ENCODE measurements around the gene GPC5. TPM values are rescaled to one million over a fixed set of nuclear protein-coding genes. Genes with fewer than 3 reads are reported as not detected.

The GPC5 gene
- total RNA-seq, 2 donors from 2014 or later = 0.22 to 0.51 TPM

- Histone ChIP-seq H3K9ac (ENCODE audit: extremely low read depth, low read length, poor library complexity, severe bottlenecking) (no peak overlapping the region), H3K9me3 (ENCODE audit: control insufficient read depth, low read length) (no peaks in the 10 kb centered on the region), H3K4me3 (ENCODE audit: low read length) (no peak overlapping the region), H3K27me3 (ENCODE audit: control insufficient read depth, insufficient read depth, low read length, poor library complexity, severe bottlenecking) (no peaks in the 10 kb centered on the region), H3K36me3 (ENCODE audit: control insufficient read depth, insufficient read depth, low read length) (no peaks in the 10 kb centered on the region), H3K27ac (ENCODE audit: low read depth, low read length) (no peak overlapping the region), H3K4me1 (ENCODE audit: control insufficient read depth, insufficient read depth, low read length) (no peaks in the 10 kb centered on the region)
- H3K27me3 Mint-ChIP-seq (ENCODE audit: insufficient read depth) = no peaks in the 10 kb centered on the region
- no peaks in the 10 kb centered on the region for H3K9me3 Mint-ChIP-seq
- no peak for DNase-seq
- no peak overlapping the region for H3K27ac Mint-ChIP-seq
- H3K4me3 Mint-ChIP-seq = no peak overlapping the region
- H3K4me1 Mint-ChIP-seq = no peaks in the 10 kb centered on the region
- no peaks in the 10 kb centered on the region for H3K36me3 Mint-ChIP-seq (ENCODE audit: low read depth)
- WGBS, 2 experiments (ENCODE audit: insufficient coverage in 1 of 2, insufficient read length in 1 of 2) = 80% methylated on average over 1 of the region's 1 CpG; no CpG with 5 or more reads in 1 of the 2 experiments
- no peak for TF ChIP-seq CTCF (conservative IDR thresholded peaks at IDR 0.05)
These were observed 921.9 kb downstream of the GPC5 start for GRCh38 chr13:92320323-92320722.

- TF ChIP-seq CTCF (conservative IDR thresholded peaks at IDR 0.05) = no peak
- no peaks in the 10 kb centered on the region for H3K4me1 ChIP-seq (ENCODE audit: control insufficient read depth, insufficient read depth, low read length)
- H3K36me3 ChIP-seq (ENCODE audit: control insufficient read depth, insufficient read depth, low read length) = no peaks in the 10 kb centered on the region
- H3K9ac ChIP-seq (ENCODE audit: extremely low read depth, low read length, poor library complexity, severe bottlenecking) = no peak overlapping the region
- no peaks in the 10 kb centered on the region for H3K9me3 ChIP-seq (ENCODE audit: control insufficient read depth, low read length)
- Mint-ChIP-seq H3K27ac (no peak overlapping the region), H3K4me3 (no peak overlapping the region), H3K4me1 (no peaks in the 10 kb centered on the region), H3K9me3 (no peaks in the 10 kb centered on the region), H3K36me3 (ENCODE audit: low read depth) (no peaks in the 10 kb centered on the region), H3K27me3 (ENCODE audit: insufficient read depth) (no peaks in the 10 kb centered on the region)
- no peak overlapping the region for H3K27ac ChIP-seq (ENCODE audit: low read depth, low read length)
- 88 to 98% methylated on average over 5 of the region's 5 CpGs for WGBS, 2 experiments (ENCODE audit: insufficient coverage in 1 of 2, insufficient read length in 1 of 2)
- DNase-seq = no peak
- H3K27me3 ChIP-seq (ENCODE audit: control insufficient read depth, insufficient read depth, low read length, poor library complexity, severe bottlenecking) = no peaks in the 10 kb centered on the region
- H3K4me3 ChIP-seq (ENCODE audit: low read length) = no peak overlapping the region
These were observed 922.8 kb downstream of the GPC5 start for GRCh38 chr13:92321174-92321573.

GRCh38 chr13:92345627-92346026 is 947.2 kb downstream of the GPC5 start:
- Histone ChIP-seq H3K4me3 (ENCODE audit: low read length) (no peak overlapping the region), H3K27ac (ENCODE audit: low read depth, low read length) (no peak overlapping the region), H3K4me1 (ENCODE audit: control insufficient read depth, insufficient read depth, low read length) (no peaks in the 10 kb centered on the region), H3K9ac (ENCODE audit: extremely low read depth, low read length, poor library complexity, severe bottlenecking) (no peak overlapping the region), H3K27me3 (ENCODE audit: control insufficient read depth, insufficient read depth, low read length, poor library complexity, severe bottlenecking) (no peaks in the 10 kb centered on the region), H3K9me3 (ENCODE audit: control insufficient read depth, low read length) (no peaks in the 10 kb centered on the region), H3K36me3 (ENCODE audit: control insufficient read depth, insufficient read depth, low read length) (no peaks in the 10 kb centered on the region)
- Mint-ChIP-seq H3K4me1 (no peaks in the 10 kb centered on the region), H3K4me3 (no peak overlapping the region), H3K27ac (no peak overlapping the region), H3K36me3 (ENCODE audit: low read depth) (no peaks in the 10 kb centered on the region), H3K9me3 (no peaks in the 10 kb centered on the region), H3K27me3 (ENCODE audit: insufficient read depth) (no peaks in the 10 kb centered on the region)
- WGBS, 2 experiments (ENCODE audit: insufficient coverage in 1 of 2, insufficient read length in 1 of 2) = 80% methylated on average over 1 of the region's 1 CpG; no CpG with 5 or more reads in 1 of the 2 experiments
- DNase-seq = no peak
- no peak for TF ChIP-seq CTCF (conservative IDR thresholded peaks at IDR 0.05)
